ENCODE results near the gene SREBF1. TPM values are rescaled to one million over a fixed set of nuclear protein-coding genes. Genes with fewer than 3 reads are reported as not detected.

The SREBF1 gene
- total and polyA plus RNA-seq, 4 donors: 68.4 to 134 (median 80.7) TPM

- 76 to 79% methylated on average over 8 of the region's 8 CpGs for WGBS, 2 donors
- H3K4me1 ChIP-seq (ENCODE audit: control insufficient read depth in 5 of 5, insufficient read depth in 5 of 5, low read length in 5 of 5): peaks cover 2 to 26% (median 11%) of the 10 kb centered on the region in 5 donors
Observed at GRCh38 chr17:17815062-17815406, 21.8 kb downstream of the SREBF1 start.

GRCh38 chr17:17814162-17815061 lies 22.4 kb downstream of the SREBF1 start:
- 91 to 93% methylated on average over 18 to 20 of the region's 20 CpGs for WGBS, 2 donors
- Histone ChIP-seq H3K9ac (ENCODE audit: insufficient read depth in 1 of 2, low read length in 2 of 2) (no peak overlapping the region), H3K27ac (ENCODE audit: low read depth in 1 of 2, low read length in 1 of 2) (peak overlapping the region in 1 of 2 donors; percentile 47), H3K9me3 (ENCODE audit: control insufficient read depth in 4 of 4, insufficient read depth in 3 of 4, low read length in 3 of 4) (no peaks in the 10 kb centered on the region), H3K4me1 (ENCODE audit: control insufficient read depth in 5 of 5, insufficient read depth in 5 of 5, low read length in 5 of 5) (peaks cover 0 to 31% (median 9%) of the 10 kb centered on the region in 5 donors), H3K27me3 (ENCODE audit: control insufficient read depth in 3 of 3, insufficient read depth in 3 of 3, low read length in 2 of 3) (no peaks in the 10 kb centered on the region), H3K4me3 (no peak overlapping the region), H3K36me3 (ENCODE audit: control insufficient read depth in 4 of 4, insufficient read depth in 4 of 4, low read length in 4 of 4) (peaks cover 0 to 69% (median 3%) of the 10 kb centered on the region in 4 donors)
- DNase-seq (no peak), ATAC-seq (ENCODE audit: insufficient read depth, low FRiP score) (no peak)
- no peak for TF ChIP-seq CTCF (IDR thresholded peaks at IDR 0.05; ENCODE audit: control extremely low read depth, extremely low read depth)

More at GRCh38 chr17:17815062-17815406, 21.8 kb downstream of the SREBF1 start:
- Histone ChIP-seq H3K4me3 (no peak overlapping the region), H3K27me3 (ENCODE audit: control insufficient read depth in 3 of 3, insufficient read depth in 3 of 3, low read length in 2 of 3) (no peaks in the 10 kb centered on the region), H3K27ac (ENCODE audit: low read depth in 1 of 2, low read length in 1 of 2) (peak overlapping the region in 1 of 2 donors; percentile 69), H3K36me3 (ENCODE audit: control insufficient read depth in 4 of 4, insufficient read depth in 4 of 4, low read length in 4 of 4) (peaks cover 0 to 68% (median 3%) of the 10 kb centered on the region in 4 donors), H3K9ac (ENCODE audit: insufficient read depth in 1 of 2, low read length in 2 of 2) (no peak overlapping the region), H3K9me3 (ENCODE audit: control insufficient read depth in 4 of 4, insufficient read depth in 3 of 4, low read length in 3 of 4) (no peaks in the 10 kb centered on the region)
- no peak for ATAC-seq (ENCODE audit: insufficient read depth, low FRiP score)
- TF ChIP-seq CTCF (IDR thresholded peaks at IDR 0.05; ENCODE audit: control extremely low read depth, extremely low read depth): no peak
- DNase-seq: no peak

GRCh38 chr17:17813725-17814095 lies 23.1 kb downstream of the SREBF1 start:
- H3K36me3 ChIP-seq (ENCODE audit: control insufficient read depth in 4 of 4, insufficient read depth in 4 of 4, low read length in 4 of 4): peaks cover 0 to 62% (median 3%) of the 10 kb centered on the region in 4 donors
- DNase-seq (no peak), ATAC-seq (ENCODE audit: insufficient read depth, low FRiP score) (no peak)
- no peak overlapping the region for H3K27ac ChIP-seq (ENCODE audit: low read depth in 1 of 2, low read length in 1 of 2)
- 89% methylated on average over 15 to 16 of the region's 16 CpGs for WGBS, 2 donors
- no peak overlapping the region for H3K9ac ChIP-seq (ENCODE audit: insufficient read depth in 1 of 2, low read length in 2 of 2)
- H3K4me1 ChIP-seq (ENCODE audit: control insufficient read depth in 5 of 5, insufficient read depth in 5 of 5, low read length in 5 of 5): peaks cover 0 to 35% (median 9%) of the 10 kb centered on the region in 5 donors
- H3K27me3 ChIP-seq (ENCODE audit: control insufficient read depth in 3 of 3, insufficient read depth in 3 of 3, low read length in 2 of 3): no peaks in the 10 kb centered on the region
- TF ChIP-seq CTCF (IDR thresholded peaks at IDR 0.05; ENCODE audit: control extremely low read depth, extremely low read depth): no peak
- H3K4me3 ChIP-seq: no peak overlapping the region
- H3K9me3 ChIP-seq (ENCODE audit: control insufficient read depth in 4 of 4, insufficient read depth in 3 of 4, low read length in 3 of 4): no peaks in the 10 kb centered on the region

All from lung (tissue), 12 donors.